Esophagus muscularis mucosa (tissue), 4 donors: ENCODE data around the gene PRDM5. TPM values are rescaled to one million over a fixed set of nuclear protein-coding genes. Genes with fewer than 3 reads are reported as not detected.

ENCODE experiments used
- DNase-seq: peaks from one replicate; pipeline ENCODE4 v3.0.0-alpha.2; 2017; ENCODE audit errors: extremely low spot score
- H3K27ac ChIP-seq, 4 donors: fragments of 200-600 bp; sonication (generic); replicated peaks in 1 of 4; 1 replicate in 3 of 4; 2 replicates in 1 of 4; pipeline ENCODE4 v1.5.1; 2016 to 2019; ENCODE audit warnings: mild to moderate bottlenecking in 1 of 4
- H3K27me3 ChIP-seq, 4 donors: fragments of 200-600 bp; sonication (generic); one replicate each; pipeline versions ENCODE4 v1.5.1 to v1.6.0; 2016 to 2019
- H3K36me3 ChIP-seq, 4 donors: fragments of 200-600 bp; sonication (generic); one replicate each; pipeline ENCODE4 v1.5.1; 2016 to 2019
- H3K4me1 ChIP-seq, 4 donors: fragments of 200-600 bp; sonication (generic); one replicate each; pipeline ENCODE4 v1.5.1; 2016 to 2019
- H3K4me3 ChIP-seq, 4 donors: fragments of 200-600 bp; sonication (generic); 1 replicate in 2 of 4; 2 replicates in 2 of 4; pipeline ENCODE4 v1.5.1; 2016 to 2019; ENCODE audit warnings: mild to moderate bottlenecking in 4 of 4, moderate library complexity in 1 of 4
- H3K9me3 ChIP-seq, 4 donors: fragments of 200-600 bp; sonication (generic); 1 replicate in 3 of 4; 2 replicates in 1 of 4; pipeline ENCODE4 v1.5.1; 2016 to 2019
- EP300 ChIP-seq: sonication (generic); formaldehyde crosslinking; IDR thresholded peaks from one replicate; pipeline ENCODE4 v1.6.1; 2017; ENCODE audit warnings: antibody characterized with exemption
- POLR2A ChIP-seq: fragments of 450-650 bp; IDR thresholded peaks from one replicate; pipeline ENCODE4 v1.6.1; 2017; ENCODE audit warnings: antibody characterized with exemption, moderate library complexity, mild to moderate bottlenecking, low read depth
- POLR2AphosphoS5 ChIP-seq, 2 donors: sonication (generic); formaldehyde crosslinking; IDR thresholded peaks; one replicate each; pipeline ENCODE4 v1.6.1; 2017; ENCODE audit warnings: antibody characterized with exemption in 2 of 2
- WGBS: methylation state at CpG from one replicate; pipeline ENCODE4 v1.1.5; 2018; 5-methylcytosine and 5-hydroxymethylcytosine counted together
- intact Hi-C: fragments of 100-400 bp; cut with DNase I; formaldehyde crosslinking; loops from one replicate; pipeline ENCODE4 v1.15.1; 2023
- total RNA-seq, 4 donors: library from RNA; depleted of rRNA; stranded (reverse); fragments of >200 nt; gene quantifications; one replicate each; pipeline versions ENCODE4 v1.1.0 to v1.2.1, GENCODE V29; 2016
- TF ChIP-seq, protein P1 (sequence below), 3 experiments: fragments of 200-600 bp in 2 of 3; fragments of 450-650 bp in 1 of 3; sonication (generic) in 2 of 3; IDR thresholded peaks; one replicate each; pipeline ENCODE4 v1.5.1; 2017 to 2019; ENCODE audit warnings: antibody characterized with exemption in 3 of 3, mild to moderate bottlenecking in 2 of 3, moderate library complexity in 1 of 3

Gene PRDM5
- total RNA-seq, 4 donors from 2014 or later: 10.8 to 17.0 (median 15.4) TPM

DNA sequence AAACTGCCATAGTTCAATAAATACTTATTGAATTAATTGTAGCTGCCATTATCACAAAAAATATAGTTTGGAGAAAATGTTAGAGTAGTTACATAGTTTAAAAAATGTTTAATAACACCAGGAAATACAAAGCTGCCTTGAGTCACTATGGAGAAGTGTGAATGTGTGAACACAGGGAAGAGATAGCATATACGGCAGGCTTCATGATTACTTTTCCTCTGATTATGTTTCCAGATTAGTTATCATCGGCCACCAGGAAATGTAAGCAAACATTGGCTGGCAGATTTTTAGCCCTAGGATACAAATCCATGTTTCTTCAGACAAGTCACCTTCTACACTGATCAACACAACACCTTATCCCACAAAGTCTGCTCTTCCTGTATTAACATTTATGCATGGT is 4.4 kb downstream of the PRDM5 start:
- Histone ChIP-seq H3K4me3 (no peak overlapping the region), H3K27me3 (no peaks in the 10 kb centered on the region), H3K27ac (no peak overlapping the region), H3K36me3 (no peaks in the 10 kb centered on the region), H3K4me1 (peaks cover 12 to 37% (median 27%) of the 10 kb centered on the region in 4 donors), H3K9me3 (no peaks in the 10 kb centered on the region)
- WGBS: 57% methylated on average over 2 of the region's 2 CpGs
- no peak for DNase-seq
- TF ChIP-seq POLR2AphosphoS5 (IDR thresholded peaks at IDR 0.05): no peak
- no peak for TF ChIP-seq POLR2A
- no peak for TF ChIP-seq EP300
- TF ChIP-seq, protein P1, sequence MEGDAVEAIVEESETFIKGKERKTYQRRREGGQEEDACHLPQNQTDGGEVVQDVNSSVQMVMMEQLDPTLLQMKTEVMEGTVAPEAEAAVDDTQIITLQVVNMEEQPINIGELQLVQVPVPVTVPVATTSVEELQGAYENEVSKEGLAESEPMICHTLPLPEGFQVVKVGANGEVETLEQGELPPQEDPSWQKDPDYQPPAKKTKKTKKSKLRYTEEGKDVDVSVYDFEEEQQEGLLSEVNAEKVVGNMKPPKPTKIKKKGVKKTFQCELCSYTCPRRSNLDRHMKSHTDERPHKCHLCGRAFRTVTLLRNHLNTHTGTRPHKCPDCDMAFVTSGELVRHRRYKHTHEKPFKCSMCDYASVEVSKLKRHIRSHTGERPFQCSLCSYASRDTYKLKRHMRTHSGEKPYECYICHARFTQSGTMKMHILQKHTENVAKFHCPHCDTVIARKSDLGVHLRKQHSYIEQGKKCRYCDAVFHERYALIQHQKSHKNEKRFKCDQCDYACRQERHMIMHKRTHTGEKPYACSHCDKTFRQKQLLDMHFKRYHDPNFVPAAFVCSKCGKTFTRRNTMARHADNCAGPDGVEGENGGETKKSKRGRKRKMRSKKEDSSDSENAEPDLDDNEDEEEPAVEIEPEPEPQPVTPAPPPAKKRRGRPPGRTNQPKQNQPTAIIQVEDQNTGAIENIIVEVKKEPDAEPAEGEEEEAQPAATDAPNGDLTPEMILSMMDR (IDR thresholded peaks at IDR 0.05): no peak
- intact Hi-C loops: no loop called here

DNA sequence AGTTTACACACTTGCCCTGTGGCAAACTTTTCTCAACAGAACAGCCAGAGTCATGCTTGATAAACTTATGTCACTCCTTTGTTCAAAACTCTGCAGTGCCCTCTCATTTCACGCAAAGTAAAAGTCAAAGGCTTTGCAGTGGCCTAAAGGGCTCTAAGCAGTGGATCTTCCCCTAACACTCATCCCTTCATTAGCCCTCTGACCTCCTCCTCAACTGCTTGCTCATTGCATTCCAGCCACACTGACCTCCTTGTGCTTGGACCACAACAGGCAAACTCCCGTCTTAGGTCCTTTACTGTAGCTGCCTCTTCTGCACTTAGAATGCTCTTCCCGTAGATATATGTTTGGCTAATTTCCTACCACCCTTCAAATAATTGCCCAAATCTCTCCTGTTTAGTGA is 5.6 kb downstream of the PRDM5 start:
- no peaks in the 10 kb centered on the region for H3K36me3 ChIP-seq
- H3K9me3 ChIP-seq: no peaks in the 10 kb centered on the region
- no peaks in the 10 kb centered on the region for H3K27me3 ChIP-seq
- intact Hi-C loops: no loop called here
- no peak overlapping the region for H3K4me3 ChIP-seq
- WGBS: 93% methylated on average over 2 of the region's 3 CpGs
- H3K4me1 ChIP-seq: peaks cover 12 to 37% (median 27%) of the 10 kb centered on the region in 4 donors
- TF ChIP-seq POLR2A (no peak), POLR2AphosphoS5 (IDR thresholded peaks at IDR 0.05) (no peak)
- no peak for DNase-seq
- no peak overlapping the region for H3K27ac ChIP-seq

DNA sequence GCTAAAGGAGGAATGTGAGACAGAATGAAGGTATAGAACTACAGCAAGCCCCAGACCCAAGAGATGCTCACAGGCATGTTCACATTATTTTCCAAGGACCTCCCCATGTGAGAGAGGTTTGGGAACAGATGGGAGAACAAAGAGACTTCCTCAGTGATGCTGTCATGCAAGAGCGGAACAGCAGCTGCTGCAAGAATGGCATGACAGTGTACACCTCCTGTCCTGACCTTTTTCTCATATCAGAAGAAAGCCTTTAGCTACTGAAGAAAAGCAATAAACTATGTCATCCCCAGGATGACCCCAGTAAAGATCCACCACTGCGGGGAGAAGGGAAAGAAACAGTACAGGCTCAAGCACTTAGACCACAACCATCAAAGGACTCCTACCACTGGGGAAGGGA is 7.2 kb downstream of the PRDM5 start:
- Histone ChIP-seq H3K9me3 (no peaks in the 10 kb centered on the region), H3K27ac (no peak overlapping the region), H3K27me3 (no peaks in the 10 kb centered on the region), H3K4me3 (no peak overlapping the region), H3K36me3 (no peaks in the 10 kb centered on the region), H3K4me1 (peaks cover 5 to 22% (median 14%) of the 10 kb centered on the region in 4 donors)
- no peak for TF ChIP-seq POLR2A
- TF ChIP-seq, protein P1 (IDR thresholded peaks at IDR 0.05): no peak
- no peak for TF ChIP-seq POLR2AphosphoS5 (IDR thresholded peaks at IDR 0.05)
- no peak for DNase-seq
- intact Hi-C loops: no loop called here
- WGBS: 91% methylated on average over 2 of the region's 2 CpGs

DNA sequence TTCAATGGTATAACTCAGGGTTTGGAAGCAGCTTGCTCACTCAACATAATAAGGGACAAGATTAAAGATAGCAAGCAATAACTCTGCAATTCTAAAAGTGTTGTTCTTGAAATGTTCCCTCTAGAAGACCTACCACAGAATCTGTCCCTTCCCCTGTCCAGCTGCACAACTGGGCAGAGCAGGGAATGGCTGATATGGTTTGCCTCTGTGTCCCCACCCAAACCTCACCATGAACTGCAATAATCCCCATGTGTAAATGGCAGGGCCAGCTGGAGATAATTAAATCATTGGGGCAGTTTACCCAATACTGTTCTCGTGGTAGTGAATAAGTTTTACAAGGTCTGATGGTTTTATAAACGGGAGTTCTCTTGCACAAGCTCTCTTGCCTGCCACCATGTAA is 19.1 kb downstream of the PRDM5 start:
- TF ChIP-seq POLR2A: no peak
- TF ChIP-seq POLR2AphosphoS5 (IDR thresholded peaks at IDR 0.05): no peak
- TF ChIP-seq, protein P1 (IDR thresholded peaks at IDR 0.05): no peak
- TF ChIP-seq EP300: no peak
- no peaks in the 10 kb centered on the region for H3K27me3 ChIP-seq
- no peak overlapping the region for H3K4me3 ChIP-seq
- intact Hi-C loops: no loop called here
- H3K9me3 ChIP-seq: no peaks in the 10 kb centered on the region
- no peaks in the 10 kb centered on the region for H3K4me1 ChIP-seq
- H3K36me3 ChIP-seq: peaks cover 0 to 23% (median 0%) of the 10 kb centered on the region in 4 donors
- no peak for DNase-seq
- H3K27ac ChIP-seq: no peak overlapping the region
- WGBS: 100% methylated on average over 2 of the region's 2 CpGs

DNA sequence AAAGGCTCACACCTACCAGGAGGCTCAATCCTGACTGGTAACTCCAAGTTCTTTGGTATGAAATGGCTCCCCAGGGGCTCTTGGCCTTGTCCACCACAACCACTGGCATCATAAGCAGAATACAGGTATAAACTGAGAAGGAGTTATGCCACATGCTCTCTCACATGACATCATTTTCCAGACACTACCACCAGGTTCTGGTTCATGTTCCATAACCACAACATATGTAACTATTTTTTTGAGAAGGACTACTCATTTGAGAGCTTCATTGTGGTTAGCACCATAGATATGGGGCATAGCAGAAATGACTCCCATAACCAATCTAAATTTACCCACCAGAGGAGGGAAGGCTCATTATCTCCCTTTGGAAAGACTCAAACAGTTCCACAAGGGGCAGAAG is 19.6 kb downstream of the PRDM5 start:
- Histone ChIP-seq H3K9me3 (no peaks in the 10 kb centered on the region), H3K27ac (no peak overlapping the region), H3K4me3 (no peak overlapping the region), H3K27me3 (no peaks in the 10 kb centered on the region), H3K36me3 (peaks cover 0 to 23% (median 0%) of the 10 kb centered on the region in 4 donors), H3K4me1 (no peaks in the 10 kb centered on the region)
- TF ChIP-seq POLR2AphosphoS5 (IDR thresholded peaks at IDR 0.05) (no peak), POLR2A (no peak), EP300 (no peak)
- TF ChIP-seq, protein P1 (IDR thresholded peaks at IDR 0.05): no peak
- intact Hi-C loops: no loop called here
- no peak for DNase-seq
